ENCODE results near the gene PLEKHN1.

The PLEKHN1 gene

GRCh38 chr1:966135-966703 is at the start of gene PLEKHN1:
TSS of gene PLEKHN1 (plus strand) at chr1:966482. CDS start at chr1:966532, 50 bp downstream.
- no peaks in the 10 kb centered on the region for H3K9me3 Mint-ChIP-seq
- peak within 1 kb of the TSS; percentile 37 for H3K27ac Mint-ChIP-seq
- H3K36me3 Mint-ChIP-seq (ENCODE audit: low read depth), result peaks cover 37% of the 10 kb centered on the region
- peaks cover 36% of the 10 kb centered on the region for H3K4me1 Mint-ChIP-seq (ENCODE audit: low read depth)
- peaks cover 53% of the 10 kb centered on the region for H3K27me3 Mint-ChIP-seq
- intact Hi-C loops (cut with micrococcal nuclease), result no loop called here
- peak within 1 kb of the TSS; percentile 88 for H3K4me3 Mint-ChIP-seq

- Mint-ChIP-seq H3K27ac (no peak overlapping the region), H3K36me3 (ENCODE audit: low read depth) (no peaks in the 10 kb centered on the region), H3K9me3 (no peaks in the 10 kb centered on the region), H3K4me3 (no peak overlapping the region), H3K27me3 (peaks cover 98% of the 10 kb centered on the region), H3K4me1 (ENCODE audit: low read depth) (peaks cover 25% of the 10 kb centered on the region)
- intact Hi-C loops (cut with micrococcal nuclease), result no loop called here
These were observed 49.2 kb upstream of the PLEKHN1 start for GRCh38 chr1:917076-917459.

GRCh38 chr1:917466-918091 is 48.7 kb upstream of the PLEKHN1 start:
- intact Hi-C loops (cut with micrococcal nuclease), result no loop called here
- no peaks in the 10 kb centered on the region for H3K9me3 Mint-ChIP-seq
- peaks cover 98% of the 10 kb centered on the region for H3K27me3 Mint-ChIP-seq
- no peak overlapping the region for H3K27ac Mint-ChIP-seq
- H3K36me3 Mint-ChIP-seq (ENCODE audit: low read depth), result no peaks in the 10 kb centered on the region
- peaks cover 20% of the 10 kb centered on the region for H3K4me1 Mint-ChIP-seq (ENCODE audit: low read depth)
- no peak overlapping the region for H3K4me3 Mint-ChIP-seq

- Mint-ChIP-seq H3K27ac (no peak overlapping the region), H3K4me3 (no peak overlapping the region), H3K9me3 (no peaks in the 10 kb centered on the region), H3K4me1 (ENCODE audit: low read depth) (peaks cover 21% of the 10 kb centered on the region), H3K36me3 (ENCODE audit: low read depth) (no peaks in the 10 kb centered on the region), H3K27me3 (peaks cover 98% of the 10 kb centered on the region)
- intact Hi-C loops (cut with micrococcal nuclease), result no loop called here
These were observed 47.9 kb upstream of the PLEKHN1 start for GRCh38 chr1:918353-918752.

- no peak overlapping the region for H3K4me3 Mint-ChIP-seq
- H3K27ac Mint-ChIP-seq, result no peak overlapping the region
- peaks cover 95% of the 10 kb centered on the region for H3K27me3 Mint-ChIP-seq
- peaks cover 23% of the 10 kb centered on the region for H3K4me1 Mint-ChIP-seq (ENCODE audit: low read depth)
- intact Hi-C loops (cut with micrococcal nuclease), result no loop called here
- H3K9me3 Mint-ChIP-seq, result no peaks in the 10 kb centered on the region
- no peaks in the 10 kb centered on the region for H3K36me3 Mint-ChIP-seq (ENCODE audit: low read depth)
These were observed 47.4 kb upstream of the PLEKHN1 start for GRCh38 chr1:918843-919242.

- no peak overlapping the region for H3K4me3 Mint-ChIP-seq
- intact Hi-C loops (cut with micrococcal nuclease), result no loop called here
- H3K27ac Mint-ChIP-seq, result no peak overlapping the region
- H3K27me3 Mint-ChIP-seq, result peaks cover 90% of the 10 kb centered on the region
- no peaks in the 10 kb centered on the region for H3K9me3 Mint-ChIP-seq
- H3K4me1 Mint-ChIP-seq (ENCODE audit: low read depth), result peaks cover 23% of the 10 kb centered on the region
- no peaks in the 10 kb centered on the region for H3K36me3 Mint-ChIP-seq (ENCODE audit: low read depth)
These were observed 46.9 kb upstream of the PLEKHN1 start for GRCh38 chr1:919271-919872.

- no peaks in the 10 kb centered on the region for H3K36me3 Mint-ChIP-seq (ENCODE audit: low read depth)
- intact Hi-C loops (cut with micrococcal nuclease), result no loop called here
- H3K27ac Mint-ChIP-seq, result no peak overlapping the region
- peaks cover 89% of the 10 kb centered on the region for H3K27me3 Mint-ChIP-seq
- peaks cover 23% of the 10 kb centered on the region for H3K4me1 Mint-ChIP-seq (ENCODE audit: low read depth)
- no peak overlapping the region for H3K4me3 Mint-ChIP-seq
- no peaks in the 10 kb centered on the region for H3K9me3 Mint-ChIP-seq
These were observed 46.3 kb upstream of the PLEKHN1 start for GRCh38 chr1:920010-920409.

- intact Hi-C loops (cut with micrococcal nuclease), result no loop called here
These were observed 45.8 kb upstream of the PLEKHN1 start for GRCh38 chr1:920521-920920.

GRCh38 chr1:921011-921837 is 45.1 kb upstream of the PLEKHN1 start:
- H3K36me3 Mint-ChIP-seq (ENCODE audit: low read depth), result no peaks in the 10 kb centered on the region
- H3K27me3 Mint-ChIP-seq, result peaks cover 87% of the 10 kb centered on the region
- peaks cover 23% of the 10 kb centered on the region for H3K4me1 Mint-ChIP-seq (ENCODE audit: low read depth)
- no peak overlapping the region for H3K27ac Mint-ChIP-seq
- H3K9me3 Mint-ChIP-seq, result no peaks in the 10 kb centered on the region
- intact Hi-C loops (cut with micrococcal nuclease), result no loop called here
- H3K4me3 Mint-ChIP-seq, result no peak overlapping the region

More at GRCh38 chr1:920521-920920, 45.8 kb upstream of the PLEKHN1 start:
- H3K27me3 Mint-ChIP-seq, result peaks cover 87% of the 10 kb centered on the region
- H3K9me3 Mint-ChIP-seq, result no peaks in the 10 kb centered on the region
- H3K4me3 Mint-ChIP-seq, result no peak overlapping the region
- no peak overlapping the region for H3K27ac Mint-ChIP-seq
- H3K4me1 Mint-ChIP-seq (ENCODE audit: low read depth), result peaks cover 23% of the 10 kb centered on the region
- H3K36me3 Mint-ChIP-seq (ENCODE audit: low read depth), result no peaks in the 10 kb centered on the region

GRCh38 chr1:923131-923990 is 42.9 kb upstream of the PLEKHN1 start, which contains the start of gene SAMD11:
TSS of gene SAMD11 (plus strand) at chr1:923923. CDS start at chr1:924432, 509 bp downstream.
- intact Hi-C loops (cut with micrococcal nuclease), result loop anchor here (2.0 kb wide), 1 partner anchor 17 kb away; no protein-coding TSS in a partner anchor
- Mint-ChIP-seq H3K4me3 (peak within 1 kb of the TSS; percentile 69), H3K36me3 (ENCODE audit: low read depth) (no peaks in the 10 kb centered on the region), H3K27me3 (peaks cover 87% of the 10 kb centered on the region), H3K4me1 (ENCODE audit: low read depth) (peaks cover 23% of the 10 kb centered on the region), H3K9me3 (no peaks in the 10 kb centered on the region), H3K27ac (peak within 1 kb of the TSS; percentile 41)

GRCh38 chr1:923991-924655 is 42.2 kb upstream of the PLEKHN1 start:
- H3K27me3 Mint-ChIP-seq, result peaks cover 89% of the 10 kb centered on the region

GRCh38 chr1:924656-925560 is 41.4 kb upstream of the PLEKHN1 start:
- Mint-ChIP-seq H3K4me1 (ENCODE audit: low read depth) (peaks cover 23% of the 10 kb centered on the region), H3K27me3 (peaks cover 88% of the 10 kb centered on the region), H3K27ac (no peak overlapping the region), H3K4me3 (peak overlapping the region; percentile 54), H3K36me3 (ENCODE audit: low read depth) (no peaks in the 10 kb centered on the region), H3K9me3 (no peaks in the 10 kb centered on the region)
- intact Hi-C loops (cut with micrococcal nuclease), result no loop called here

More at GRCh38 chr1:923991-924655, 42.2 kb upstream of the PLEKHN1 start:
- Mint-ChIP-seq H3K4me1 (ENCODE audit: low read depth) (peaks cover 23% of the 10 kb centered on the region), H3K4me3 (peak overlapping the region; percentile 54), H3K9me3 (no peaks in the 10 kb centered on the region), H3K36me3 (ENCODE audit: low read depth) (no peaks in the 10 kb centered on the region), H3K27ac (no peak overlapping the region)
- intact Hi-C loops (cut with micrococcal nuclease), result loop anchor here (2.0 kb wide), 1 partner anchor 17 kb away; no protein-coding TSS in a partner anchor

Measured in dendritic cell treated with granulocyte-macrophage colony-stimulating factor and Interleukin-4, amounts not matched to agents 40 ng/mL and 50 ng/mL, for 4 days (primary cell).